GM12873 (cell line): ENCODE data around the gene CES2.

Experiments
- CTCF ChIP-seq: IDR thresholded peaks from 2 replicates; pipeline ENCODE4 v1.5.1; 2012; ENCODE audit warnings: low read depth, mild to moderate bottlenecking, moderate library complexity, low read length, control low read depth; ENCODE audit not compliant: insufficient read depth; ENCODE audit errors: missing control alignments

Gene CES2

GRCh38 chr16:66961914-66962313 is 26.6 kb downstream of the CES2 start:
- no peak for TF ChIP-seq CTCF

- TF ChIP-seq CTCF, result no peak
Observed at GRCh38 chr16:66964049-66964448, 28.7 kb downstream of the CES2 start.

DNA sequence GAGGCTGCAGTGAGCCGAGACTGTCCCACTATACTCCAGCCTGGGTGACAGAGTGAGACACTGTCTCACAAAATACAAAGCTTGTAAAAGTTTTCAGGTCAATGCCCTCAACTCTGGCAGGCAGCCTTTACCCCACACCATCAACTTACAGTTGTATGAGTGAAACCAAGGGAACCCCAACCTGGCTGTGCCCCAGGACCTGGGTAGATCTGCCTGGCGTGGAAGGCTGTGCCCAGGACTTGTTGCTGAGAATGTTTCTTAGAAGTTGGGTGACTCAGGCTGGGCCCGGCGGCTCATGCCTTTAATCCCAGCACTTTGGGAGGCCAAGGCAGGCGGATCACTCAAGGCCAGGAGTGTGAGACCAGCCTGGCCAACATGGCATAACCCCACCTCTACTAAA is 33.5 kb downstream of the CES2 start:
- no peak for TF ChIP-seq CTCF

- no peak for TF ChIP-seq CTCF
Observed at GRCh38 chr16:66970775-66971720, 35.7 kb downstream of the CES2 start.

- TF ChIP-seq CTCF, result no peak
Observed at GRCh38 chr16:66972983-66973382, 37.7 kb downstream of the CES2 start.

DNA sequence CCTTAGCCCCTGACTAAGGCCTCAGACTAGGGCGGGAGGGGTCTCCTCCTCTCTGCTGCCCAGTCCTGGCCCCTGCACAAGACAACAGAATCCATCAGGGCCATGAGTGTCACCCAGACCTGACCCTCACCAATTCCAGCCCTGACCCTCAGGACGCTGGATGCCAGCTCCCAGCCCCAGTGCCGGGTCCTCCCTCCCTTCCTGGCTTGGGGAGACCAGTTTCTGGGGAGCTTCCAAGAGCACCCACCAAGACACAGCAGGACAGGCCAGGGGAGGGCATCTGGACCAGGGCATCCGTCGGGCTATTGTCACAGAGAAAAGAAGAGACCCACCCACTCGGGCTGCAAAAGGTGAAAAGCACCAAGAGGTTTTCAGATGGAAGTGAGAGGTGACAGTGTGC is 38.4 kb downstream of the CES2 start:
- no peak for TF ChIP-seq CTCF

GRCh38 chr16:66975302-66975893 is 40.1 kb downstream of the CES2 start:
- no peak for TF ChIP-seq CTCF
